ENCODE results near the gene UGGT2. TPM values are rescaled to one million over a fixed set of nuclear protein-coding genes. Genes with fewer than 3 reads are reported as not detected.
A peak's percentile ranks its signal among the peaks of the same experiment; 100 is the strongest.
"Not testable (repeated sequence)": the region's sequence is repeated elsewhere in the genome, so short reads cannot be mapped to it uniquely, and the experiment has no call there.

The UGGT2 gene
- total RNA-seq, 4 donors from 2014 or later = 20.9 to 58.8 (median 40.0) TPM

DNA sequence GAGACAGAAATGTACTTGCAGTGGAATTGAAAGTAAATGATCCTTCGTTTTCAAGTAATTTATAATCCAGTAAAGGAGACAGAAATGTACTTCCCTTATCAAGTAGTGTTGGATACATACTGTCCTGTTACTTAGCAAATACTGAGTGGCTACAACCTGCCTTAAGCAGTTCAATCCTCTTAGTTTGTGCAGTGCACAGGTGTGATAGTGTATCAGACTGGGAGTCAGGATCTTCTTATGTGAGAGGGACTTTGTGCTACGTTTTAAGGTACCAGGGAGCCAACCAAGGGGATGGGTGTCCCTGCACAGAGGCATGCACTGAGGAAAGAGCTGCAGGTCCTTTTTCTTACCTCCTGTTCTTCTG is 265.1 kb downstream of the UGGT2 start:
- no peak for TF ChIP-seq POLR2AphosphoS5 (IDR thresholded peaks at IDR 0.05)
- Histone ChIP-seq H3K4me1 (peaks cover 3 to 16% (median 5%) of the 10 kb centered on the region in 3 donors), H3K27me3 (no peaks in the 10 kb centered on the region), H3K4me3 (no peak overlapping the region), H3K9me3 (no peaks in the 10 kb centered on the region), H3K36me3 (peaks cover 0 to 60% of the 10 kb centered on the region in 2 donors), H3K27ac (no peak overlapping the region)
- 48% methylated on average over 2 of the region's 2 CpGs for WGBS, 2 donors (ENCODE audit: low coverage in 1 of 2)
- no peak for ATAC-seq

DNA sequence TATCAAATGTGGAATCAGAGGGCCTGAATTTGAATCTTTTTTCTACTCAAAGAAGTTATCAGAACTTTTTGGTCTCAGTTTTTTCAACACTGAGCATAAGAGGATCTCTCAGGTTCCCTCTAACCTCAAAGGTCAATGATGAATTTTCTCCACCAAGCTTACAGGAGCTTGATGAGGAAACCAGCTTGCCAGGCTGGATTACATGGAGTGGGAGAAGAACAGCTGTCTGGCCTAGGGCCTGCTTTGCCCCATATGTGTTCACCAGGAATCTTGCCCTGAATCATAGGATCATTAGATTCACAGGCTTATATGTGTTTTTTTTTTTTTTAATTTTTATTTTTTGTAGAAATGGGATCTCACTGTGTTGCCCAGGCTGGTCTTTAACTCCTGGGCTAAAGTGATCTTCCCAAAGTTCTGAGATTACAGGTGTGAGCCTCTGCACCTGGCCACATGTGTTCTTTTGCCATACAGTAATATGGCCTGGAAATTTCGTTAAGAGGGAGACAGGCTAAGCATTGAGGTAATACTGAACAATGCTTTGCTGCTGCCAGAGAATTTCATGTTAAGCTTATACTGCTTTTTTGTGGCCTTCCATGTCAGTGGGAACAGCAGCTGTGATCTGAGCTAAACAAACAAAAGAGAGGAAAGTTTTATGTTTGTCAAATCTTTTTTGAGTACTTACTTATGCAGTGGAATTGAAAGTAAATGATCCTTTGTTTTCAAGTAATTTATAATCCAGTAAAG is 265.7 kb downstream of the UGGT2 start:
- H3K27me3 ChIP-seq = no peaks in the 10 kb centered on the region
- peaks cover 0 to 54% of the 10 kb centered on the region in 2 donors for H3K36me3 ChIP-seq
- TF ChIP-seq POLR2A (IDR thresholded peaks at IDR 0.05) = no peak
- no peak for TF ChIP-seq EP300 (IDR thresholded peaks at IDR 0.05)
- TF ChIP-seq, protein P1, sequence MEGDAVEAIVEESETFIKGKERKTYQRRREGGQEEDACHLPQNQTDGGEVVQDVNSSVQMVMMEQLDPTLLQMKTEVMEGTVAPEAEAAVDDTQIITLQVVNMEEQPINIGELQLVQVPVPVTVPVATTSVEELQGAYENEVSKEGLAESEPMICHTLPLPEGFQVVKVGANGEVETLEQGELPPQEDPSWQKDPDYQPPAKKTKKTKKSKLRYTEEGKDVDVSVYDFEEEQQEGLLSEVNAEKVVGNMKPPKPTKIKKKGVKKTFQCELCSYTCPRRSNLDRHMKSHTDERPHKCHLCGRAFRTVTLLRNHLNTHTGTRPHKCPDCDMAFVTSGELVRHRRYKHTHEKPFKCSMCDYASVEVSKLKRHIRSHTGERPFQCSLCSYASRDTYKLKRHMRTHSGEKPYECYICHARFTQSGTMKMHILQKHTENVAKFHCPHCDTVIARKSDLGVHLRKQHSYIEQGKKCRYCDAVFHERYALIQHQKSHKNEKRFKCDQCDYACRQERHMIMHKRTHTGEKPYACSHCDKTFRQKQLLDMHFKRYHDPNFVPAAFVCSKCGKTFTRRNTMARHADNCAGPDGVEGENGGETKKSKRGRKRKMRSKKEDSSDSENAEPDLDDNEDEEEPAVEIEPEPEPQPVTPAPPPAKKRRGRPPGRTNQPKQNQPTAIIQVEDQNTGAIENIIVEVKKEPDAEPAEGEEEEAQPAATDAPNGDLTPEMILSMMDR (IDR thresholded peaks at IDR 0.05) = no peak
- no peak for TF ChIP-seq POLR2AphosphoS5 (IDR thresholded peaks at IDR 0.05)
- no peak overlapping the region for H3K27ac ChIP-seq
- 38% methylated on average over 1 of the region's 1 CpG; no CpG with 5 or more reads in 1 of the 2 donors for WGBS, 2 donors (ENCODE audit: low coverage in 1 of 2)
- ATAC-seq = no peak
- no peak overlapping the region for H3K4me3 ChIP-seq
- H3K9me3 ChIP-seq = no peaks in the 10 kb centered on the region
- peaks cover 3 to 16% (median 5%) of the 10 kb centered on the region in 3 donors for H3K4me1 ChIP-seq

DNA sequence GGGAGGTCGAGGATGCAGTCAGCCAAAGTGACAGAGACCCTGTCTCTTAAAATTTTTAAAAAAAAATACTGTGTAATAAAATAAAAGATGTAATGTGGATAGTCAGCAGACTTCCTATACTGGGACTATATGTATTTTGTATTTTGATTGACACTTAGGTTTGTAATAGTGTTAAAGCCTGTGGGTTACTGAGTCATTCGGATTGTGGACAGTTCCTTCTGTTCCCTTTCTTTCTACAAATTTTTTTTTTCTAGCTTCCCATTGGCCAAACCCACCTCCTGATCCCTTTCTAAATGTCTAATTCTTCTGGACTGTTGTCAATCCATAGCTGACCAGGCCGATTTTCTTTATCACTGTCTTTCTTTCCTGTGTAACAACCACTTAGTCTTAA is 268.3 kb downstream of the UGGT2 start:
- no peaks in the 10 kb centered on the region for H3K9me3 ChIP-seq
- H3K36me3 ChIP-seq = peaks cover 0 to 53% of the 10 kb centered on the region in 2 donors
- WGBS, 2 donors (ENCODE audit: low coverage in 1 of 2) = 76 to 100% methylated on average over 2 to 3 of the region's 3 CpGs
- H3K27me3 ChIP-seq = no peaks in the 10 kb centered on the region
- H3K4me1 ChIP-seq = peaks cover 3 to 16% (median 5%) of the 10 kb centered on the region in 3 donors
- TF ChIP-seq POLR2A (IDR thresholded peaks at IDR 0.05) = no peak
- TF ChIP-seq, protein P1 (IDR thresholded peaks at IDR 0.05) = no peak
- no peak for TF ChIP-seq EP300 (IDR thresholded peaks at IDR 0.05)
- TF ChIP-seq POLR2AphosphoS5 (IDR thresholded peaks at IDR 0.05) = no peak
- no peak overlapping the region for H3K4me3 ChIP-seq
- ATAC-seq = no peak
- H3K27ac ChIP-seq = no peak overlapping the region

DNA sequence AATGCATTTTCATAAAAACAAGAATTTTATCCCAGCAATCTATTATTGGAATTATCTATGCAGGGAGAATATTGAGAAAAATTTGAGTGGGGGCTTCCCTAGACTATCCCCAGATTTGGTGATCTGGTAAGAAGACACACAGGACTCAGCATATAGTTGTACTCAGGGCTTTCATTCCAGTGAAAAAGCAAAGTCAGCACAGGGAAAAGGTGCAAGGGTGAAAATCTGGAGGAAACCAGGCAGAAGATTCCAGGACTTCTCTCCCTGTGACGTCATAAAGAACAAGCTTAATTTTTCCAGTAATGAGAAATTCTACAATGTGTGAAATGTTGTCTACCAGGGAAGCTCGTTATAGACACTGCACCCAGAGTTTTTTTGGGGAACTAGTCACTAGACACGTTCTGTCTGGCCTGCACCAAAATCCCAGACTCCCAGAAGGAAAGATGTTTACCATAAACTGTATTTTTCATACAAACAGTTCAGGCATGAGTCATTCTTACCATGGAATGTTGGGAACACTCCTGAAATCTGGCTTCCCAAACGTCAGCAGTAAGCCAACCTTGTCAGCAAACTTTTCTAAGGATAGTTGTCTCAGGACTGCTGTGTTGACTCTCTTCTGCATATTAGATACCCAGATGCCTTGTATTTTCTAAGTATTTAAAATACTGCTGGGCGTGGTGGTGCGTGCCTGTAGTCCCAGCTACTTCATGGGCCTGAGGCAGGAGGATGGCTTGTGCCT is 268.9 kb downstream of the UGGT2 start:
- no peak overlapping the region for H3K27ac ChIP-seq
- peak; percentile 36 for ATAC-seq
- TF ChIP-seq, protein P1 (IDR thresholded peaks at IDR 0.05) = no peak
- no peaks in the 10 kb centered on the region for H3K9me3 ChIP-seq
- H3K4me3 ChIP-seq = no peak overlapping the region
- no peaks in the 10 kb centered on the region for H3K27me3 ChIP-seq
- WGBS, 2 donors (ENCODE audit: low coverage in 1 of 2) = 35 to 42% methylated on average over 5 to 6 of the region's 6 CpGs
- H3K36me3 ChIP-seq = peaks cover 0 to 49% of the 10 kb centered on the region in 2 donors
- H3K4me1 ChIP-seq = peaks cover 3 to 16% (median 5%) of the 10 kb centered on the region in 3 donors

DNA sequence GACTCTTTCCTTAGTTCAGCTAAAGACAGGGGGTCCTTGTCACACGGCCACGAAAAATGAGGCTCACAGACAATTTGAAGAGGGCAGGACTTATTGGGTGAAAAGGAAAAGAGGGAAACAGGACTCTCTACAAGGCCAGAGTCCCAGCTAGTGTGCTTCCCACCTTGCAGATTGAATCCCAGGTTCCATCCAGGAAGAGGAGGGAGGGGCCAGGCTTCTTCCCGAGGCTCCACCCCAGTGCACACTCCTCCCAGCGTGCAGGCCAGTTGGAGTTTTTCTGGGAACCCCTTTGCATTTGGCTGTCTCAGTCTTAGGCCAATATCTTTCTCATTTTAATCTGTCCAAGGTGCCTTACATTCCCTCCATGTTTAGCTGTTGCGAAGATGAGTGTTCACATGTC is 269.5 kb downstream of the UGGT2 start:
- Histone ChIP-seq H3K27me3 (no peaks in the 10 kb centered on the region), H3K4me3 (no peak overlapping the region), H3K9me3 (no peaks in the 10 kb centered on the region), H3K36me3 (peaks cover 0 to 44% of the 10 kb centered on the region in 2 donors), H3K27ac (no peak overlapping the region), H3K4me1 (peaks cover 3 to 16% (median 5%) of the 10 kb centered on the region in 3 donors)
- WGBS, 2 donors (ENCODE audit: low coverage in 1 of 2) = 79 to 84% methylated on average over 4 to 5 of the region's 5 CpGs
- no peak for TF ChIP-seq POLR2AphosphoS5 (IDR thresholded peaks at IDR 0.05)
- TF ChIP-seq POLR2A (IDR thresholded peaks at IDR 0.05) = no peak
- no peak for TF ChIP-seq EP300 (IDR thresholded peaks at IDR 0.05)
- TF ChIP-seq, protein P1 (IDR thresholded peaks at IDR 0.05) = no peak
- ATAC-seq = no peak

DNA sequence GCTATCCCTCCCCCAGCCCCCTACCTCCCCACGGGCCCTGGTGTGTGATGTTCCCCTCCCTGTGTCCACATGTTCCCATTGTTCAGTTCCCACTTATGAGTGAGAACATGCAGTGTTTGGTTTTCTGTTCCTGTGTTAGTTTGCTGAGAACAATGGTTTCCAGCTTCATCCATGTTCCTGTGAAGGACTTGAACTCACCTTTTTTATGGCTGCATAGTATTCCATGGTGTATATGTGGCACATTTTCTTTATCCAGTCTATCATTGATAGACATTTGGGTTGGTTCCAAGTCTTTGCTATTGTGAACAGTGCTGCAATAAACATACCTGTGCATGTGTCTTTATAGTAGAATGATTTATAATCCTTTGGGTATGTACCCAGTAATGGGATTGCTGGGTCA is 271.3 kb downstream of the UGGT2 start:
- no CpG with 5 or more reads among the region's 1 CpG for WGBS, 2 donors (ENCODE audit: low coverage in 1 of 2)
- ATAC-seq, H3K27me3 ChIP-seq, H3K4me3 ChIP-seq, H3K9me3 ChIP-seq, H3K27ac ChIP-seq: not testable (repeated sequence)
- H3K36me3 ChIP-seq = peaks cover 0 to 36% of the 10 kb centered on the region in 2 donors
- peaks cover 3 to 16% (median 5%) of the 10 kb centered on the region in 3 donors for H3K4me1 ChIP-seq
